Spleen (tissue), 7 donors: ENCODE results near the gene ADAMTS4.

ENCODE experiments used
- CTCF ChIP-seq, 11 experiments: fragments of 200-600 bp in 7 of 11; fragments of 450-650 bp in 4 of 11; sonication (generic) in 4 of 11; IDR thresholded peaks in 8 of 11; conservative IDR thresholded peaks in 3 of 11; 1 replicate in 7 of 11; 2 replicates in 4 of 11; pipeline versions ENCODE4 v1.4.0 to v1.8.0; 2016 to 2021; ENCODE audit warnings: antibody characterized with exemption in 11 of 11, inconsistent platforms in 4 of 11, mild to moderate bottlenecking in 1 of 11
- POLR2A ChIP-seq, 3 donors: fragments of 450-650 bp; IDR thresholded peaks; one replicate each; pipeline ENCODE4 v1.5.1; 2017; ENCODE audit warnings: antibody characterized with exemption in 3 of 3, mild to moderate bottlenecking in 1 of 3
- donor health status: DM: no; HTN: no; CAD: no; lungs with moderate emphysema.
- donor health status: DM: no; HTN: no; CAD: no.
- donor health status: DM: no; HTN: no; CAD: no.

- TF ChIP-seq POLR2A (IDR thresholded peaks at IDR 0.05) = no peak
- TF ChIP-seq CTCF (IDR thresholded peaks at IDR 0.05 in 8 of 11, conservative IDR thresholded peaks at IDR 0.05 in 3 of 11) = no peak
These were observed 19.6 kb upstream of the ADAMTS4 start for GRCh38 chr1:161218301-161219077.
